ENCODE measurements around the gene BMERB1.
"Not testable (repeated sequence)": the region's sequence is repeated elsewhere in the genome, so short reads cannot be mapped to it uniquely, and the experiment has no call there.

The BMERB1 gene

DNA sequence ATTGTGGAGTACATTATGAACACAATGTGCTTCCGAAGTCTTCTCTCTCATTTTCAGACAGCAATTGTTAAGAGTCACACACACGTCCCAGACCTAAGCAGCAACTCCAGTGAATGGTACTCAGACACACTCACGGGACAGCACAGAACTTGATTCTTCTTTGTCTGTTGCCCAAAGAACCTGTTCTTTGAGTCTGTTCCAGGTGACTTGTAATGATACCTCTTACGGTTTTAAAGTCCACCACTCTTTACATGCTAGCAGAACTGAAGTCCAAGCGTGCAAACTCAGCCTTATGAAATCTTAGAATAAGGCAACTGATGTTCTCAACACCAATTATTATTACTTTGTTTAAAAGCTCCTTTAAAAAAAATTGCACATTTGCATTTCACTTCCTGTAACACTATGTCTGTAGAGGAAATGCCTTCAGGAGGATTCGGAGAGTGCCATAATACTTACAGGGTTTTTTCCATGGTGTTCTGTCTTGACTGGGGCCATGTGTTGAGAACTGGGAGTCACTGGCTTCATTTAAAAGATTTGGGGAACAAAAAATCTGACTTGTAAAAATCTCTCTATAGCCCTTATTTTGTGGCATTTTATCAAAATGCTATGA is 160.4 kb downstream of the BMERB1 start:
- no peak for DNase-seq (ENCODE audit: low read depth)

DNA sequence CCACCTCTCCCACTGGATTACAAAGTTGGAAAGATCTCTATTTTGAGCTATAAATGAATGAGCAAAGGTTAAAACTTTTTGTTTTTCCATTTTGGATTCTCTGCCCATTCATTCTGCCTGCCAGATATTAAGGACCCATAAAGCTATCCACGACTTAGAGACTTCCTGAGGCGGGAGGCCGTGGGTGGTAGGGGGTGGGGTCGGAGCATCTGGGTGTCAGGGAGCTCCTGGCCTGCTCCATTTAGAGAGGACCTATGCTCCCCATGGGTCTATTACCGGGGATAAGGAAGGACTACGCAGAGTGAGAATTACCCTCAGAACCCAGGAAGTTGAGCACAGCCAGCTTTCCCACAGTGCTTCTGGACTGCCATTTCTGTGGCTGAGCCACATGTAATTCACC is 162.7 kb downstream of the BMERB1 start:
- no peak for DNase-seq (ENCODE audit: low read depth)

DNA sequence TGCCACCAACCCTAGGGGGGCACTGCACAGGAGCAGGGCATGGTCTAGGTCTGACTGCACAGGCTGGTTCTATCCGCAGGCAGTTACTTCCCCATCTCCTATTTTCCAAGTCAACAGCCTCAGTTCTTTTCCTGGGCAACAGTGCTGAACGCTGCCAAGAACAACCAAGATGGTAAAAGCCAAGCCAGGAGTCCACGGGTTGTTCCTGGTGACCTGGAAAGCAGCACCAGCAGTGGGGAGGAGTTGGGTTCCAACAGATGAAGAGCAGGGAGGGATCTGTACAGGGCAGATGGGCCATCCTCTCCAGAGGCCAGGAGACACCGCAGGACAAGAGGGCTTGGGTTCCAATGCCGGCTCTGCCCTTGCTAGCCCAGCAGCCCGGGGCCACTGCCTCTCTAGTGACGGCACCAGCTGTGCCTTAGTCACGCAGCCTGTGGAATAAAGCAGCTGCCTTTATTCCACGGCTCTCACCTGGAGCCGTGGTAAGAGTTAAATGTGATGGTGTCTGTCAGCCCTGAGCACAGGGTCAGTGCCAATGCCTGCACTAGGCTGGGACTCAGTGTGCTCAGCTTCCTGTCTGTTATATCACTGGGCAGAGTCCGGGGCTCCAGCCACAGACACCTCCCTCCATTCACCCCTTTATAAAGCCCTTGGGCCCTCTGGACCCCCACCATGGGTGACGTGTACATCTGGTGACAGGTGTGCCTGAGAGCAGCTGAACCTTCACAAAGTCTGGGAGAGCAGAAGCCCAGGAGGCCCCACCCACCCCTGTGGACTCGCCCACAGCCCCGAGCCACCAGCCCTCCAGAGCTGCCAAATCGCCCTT is 163.6 kb downstream of the BMERB1 start:
- no peak for DNase-seq (ENCODE audit: low read depth)

DNA sequence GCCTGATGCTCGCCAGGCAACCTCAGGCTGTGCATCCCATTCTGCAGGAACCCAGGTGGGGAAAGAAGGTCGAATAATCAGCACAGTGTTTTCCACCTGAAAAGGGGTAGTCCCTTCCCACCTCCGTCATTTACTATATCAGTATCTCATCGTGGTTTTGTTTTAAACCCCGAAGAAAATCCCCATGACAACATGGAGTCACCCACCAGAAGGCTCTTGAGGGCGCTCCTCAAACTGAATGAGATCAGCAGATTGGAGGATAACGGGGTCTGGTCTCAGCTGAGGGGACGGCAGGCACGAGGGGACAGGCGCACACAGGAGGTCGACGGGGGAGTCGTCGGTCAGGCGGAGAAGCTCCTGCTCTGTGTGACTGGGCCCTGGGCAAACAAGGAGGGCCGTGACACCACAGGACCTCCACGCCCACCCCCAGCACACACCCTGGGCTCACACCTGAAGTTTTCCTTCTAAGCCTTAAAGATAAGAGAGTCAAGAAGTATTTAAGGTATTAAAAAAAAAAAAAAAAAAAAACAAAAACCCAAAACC is 164.3 kb downstream of the BMERB1 start:
- no peak for DNase-seq (ENCODE audit: low read depth)

DNA sequence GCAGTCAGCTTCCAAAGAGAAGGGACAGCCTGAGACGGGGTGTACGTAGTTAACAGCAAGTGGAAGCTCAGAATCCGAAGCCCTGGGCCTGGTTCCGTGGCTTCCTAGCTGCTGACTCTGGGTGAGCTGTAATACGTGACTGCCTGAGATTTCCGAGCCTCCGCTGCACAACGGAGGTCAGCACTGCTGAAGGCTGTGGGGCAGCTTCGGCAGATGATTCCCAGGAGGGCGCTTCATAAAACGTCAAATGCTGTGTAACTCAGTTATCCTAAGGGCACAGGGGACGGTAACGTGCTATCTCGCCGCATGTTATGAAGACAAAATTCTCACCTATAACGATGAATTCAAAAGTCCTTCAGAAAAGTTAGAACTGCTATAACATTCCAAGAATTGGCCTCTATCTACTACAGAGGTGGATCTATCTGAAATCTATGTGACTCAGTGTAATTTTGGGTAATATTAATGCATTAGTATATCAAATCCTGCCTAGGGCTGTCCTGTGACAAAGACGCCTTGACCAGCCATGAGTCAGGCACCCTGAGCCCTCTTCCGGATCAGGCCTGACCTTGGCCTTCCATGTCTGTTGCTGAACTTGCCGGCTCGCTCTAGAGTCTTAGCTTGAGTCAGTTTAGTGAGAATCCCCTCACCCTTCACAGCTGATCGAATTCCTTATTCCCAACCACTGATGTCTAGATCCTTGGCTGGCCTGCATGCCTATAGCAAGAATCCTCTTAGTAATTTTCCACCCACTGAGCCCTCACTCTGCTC is 165.1 kb downstream of the BMERB1 start:
- DNase-seq (ENCODE audit: low read depth), result no peak

DNA sequence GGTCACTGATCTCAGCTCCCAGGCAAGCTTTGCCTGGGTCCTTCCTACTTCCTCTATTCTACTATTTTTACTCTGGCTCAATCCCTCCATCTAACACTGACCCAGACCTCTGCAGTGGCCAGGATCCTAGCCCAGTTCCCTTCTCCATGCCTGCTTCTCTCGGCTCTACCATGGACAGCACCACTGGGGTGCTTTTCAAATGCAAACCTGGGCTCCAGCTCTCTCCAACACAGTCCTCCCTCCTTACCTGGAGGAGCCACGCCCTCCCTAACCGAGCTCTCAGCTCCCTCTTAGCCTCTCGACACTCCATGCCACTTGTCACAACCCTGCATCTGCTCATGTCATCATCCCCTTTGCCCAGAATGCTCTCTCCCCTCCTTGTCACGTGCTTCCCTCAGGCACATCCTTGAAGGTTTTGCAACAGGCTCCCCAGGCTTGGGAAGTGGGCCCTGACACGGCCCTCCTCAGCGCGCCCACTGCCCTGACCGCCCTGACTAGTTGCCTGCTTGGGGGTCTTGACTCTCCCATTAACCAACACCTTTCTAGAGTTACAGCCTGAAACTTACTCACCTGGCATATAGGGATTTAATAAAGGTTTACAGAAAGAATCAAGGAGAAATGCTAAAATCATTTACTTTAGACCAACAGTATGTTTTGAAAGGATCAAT is 167.0 kb downstream of the BMERB1 start:
- DNase-seq (ENCODE audit: low read depth), result no peak

DNA sequence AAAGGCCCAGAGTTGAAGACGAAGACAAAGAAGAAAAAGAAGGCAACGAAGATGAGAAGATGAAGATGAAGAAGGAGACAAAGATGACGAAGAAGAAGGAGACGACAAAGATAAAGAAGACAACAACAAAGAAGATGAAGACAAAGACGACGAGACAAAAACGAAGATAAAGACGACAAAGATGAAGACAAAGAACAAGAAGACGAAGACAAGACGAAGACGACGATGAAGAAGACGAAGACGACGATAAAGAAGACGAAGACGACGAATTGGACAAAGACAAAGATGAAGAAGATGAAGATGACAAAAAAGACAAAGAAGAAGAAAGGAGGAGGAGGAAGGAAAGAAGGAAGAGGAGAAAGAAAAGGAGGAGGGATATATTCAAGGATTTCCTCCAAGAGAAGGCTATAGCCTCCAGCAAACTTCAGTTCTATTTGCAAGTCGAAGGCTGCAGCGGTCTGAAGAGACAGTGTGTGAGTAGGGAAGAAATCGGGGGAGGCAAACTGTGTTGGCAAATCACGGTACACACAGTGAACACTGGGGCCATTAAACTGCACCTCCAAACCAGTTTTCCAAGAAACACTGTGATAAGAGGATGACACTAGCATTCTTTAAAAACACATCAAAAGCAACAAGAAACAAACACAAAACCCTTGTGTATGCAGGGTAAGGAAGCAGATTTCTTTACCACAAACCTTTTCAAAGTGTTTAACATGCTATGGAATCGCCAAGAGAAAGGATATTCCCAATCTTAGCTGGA is 168.1 kb downstream of the BMERB1 start:
- no peak for DNase-seq (ENCODE audit: low read depth)

DNA sequence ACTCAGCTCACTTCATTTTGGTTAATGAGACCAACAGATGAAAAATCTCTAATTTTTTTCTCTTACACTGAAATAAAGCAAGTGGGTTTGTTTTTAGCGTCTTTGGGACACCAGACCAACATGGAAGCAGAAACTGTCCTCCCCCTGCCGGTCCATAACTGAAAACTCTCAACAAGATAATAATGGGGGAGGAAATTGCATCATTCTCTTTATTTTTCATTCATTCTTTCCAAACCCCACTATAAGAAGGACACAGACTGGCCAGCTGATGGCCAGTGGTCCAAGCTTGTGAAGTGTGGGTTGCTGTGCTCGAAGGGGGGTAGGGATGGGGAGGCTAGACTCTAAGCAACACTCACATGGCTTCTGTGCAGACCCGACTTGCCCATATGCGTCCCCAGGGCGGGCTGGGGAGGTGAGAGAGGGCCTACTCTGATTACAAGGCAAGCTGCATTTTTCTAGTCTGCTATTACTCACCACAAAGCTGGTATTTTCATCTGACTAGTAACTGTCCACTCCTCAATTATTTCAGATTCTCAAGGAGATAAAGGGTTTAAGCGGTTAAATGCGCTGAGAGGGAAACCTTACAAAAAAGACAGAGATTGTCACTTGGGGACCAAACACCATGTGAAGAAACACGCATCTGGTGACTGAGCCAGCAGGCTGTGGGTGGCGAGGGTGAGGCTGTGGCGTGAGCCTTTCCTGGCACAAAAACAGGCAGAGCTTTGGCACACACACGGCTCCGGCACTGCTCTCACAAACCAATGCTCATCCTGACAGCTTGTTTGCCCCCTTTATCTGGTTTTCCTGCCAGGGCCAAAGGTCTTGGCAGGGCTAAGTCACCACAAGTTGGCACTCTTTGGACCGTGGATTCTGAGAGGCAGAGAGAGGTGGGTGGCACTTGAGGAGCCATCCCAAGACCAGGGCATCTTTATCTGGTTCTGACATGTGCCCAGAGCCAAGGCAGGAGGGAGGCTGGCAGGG is 170.4 kb downstream of the BMERB1 start:
- DNase-seq (ENCODE audit: low read depth), result no peak

DNA sequence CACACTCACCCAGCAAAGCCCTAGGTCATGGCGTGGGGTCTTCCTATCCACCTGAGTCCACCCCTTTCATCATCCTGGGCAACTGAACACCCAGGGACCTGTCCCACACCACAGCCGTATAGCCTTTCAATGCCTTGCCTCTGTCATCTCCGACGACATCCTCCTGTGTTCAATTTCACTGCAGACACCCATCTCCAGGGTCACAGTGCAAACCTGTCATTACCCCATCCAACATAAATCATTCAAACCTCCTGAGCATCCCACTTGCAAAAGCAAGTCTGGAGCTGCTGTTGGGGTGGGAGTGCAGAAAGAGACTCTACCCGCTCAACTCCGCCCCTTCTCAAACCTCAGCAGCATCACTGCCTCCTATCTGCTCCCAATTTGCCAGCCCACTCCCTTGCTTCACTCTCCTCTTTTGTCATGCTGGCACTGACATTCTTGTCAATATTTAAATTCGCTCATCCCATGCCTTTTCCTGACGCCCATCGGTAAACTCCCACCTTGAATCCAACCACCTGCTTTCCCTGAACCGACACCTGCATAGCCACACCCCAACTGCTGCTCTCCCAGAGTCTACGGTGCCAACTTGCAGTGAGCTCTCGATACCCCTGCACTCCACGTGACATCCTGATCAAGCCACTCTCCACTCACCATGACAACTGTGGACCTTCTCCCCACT is 171.6 kb downstream of the BMERB1 start:
- no peak for DNase-seq (ENCODE audit: low read depth)

DNA sequence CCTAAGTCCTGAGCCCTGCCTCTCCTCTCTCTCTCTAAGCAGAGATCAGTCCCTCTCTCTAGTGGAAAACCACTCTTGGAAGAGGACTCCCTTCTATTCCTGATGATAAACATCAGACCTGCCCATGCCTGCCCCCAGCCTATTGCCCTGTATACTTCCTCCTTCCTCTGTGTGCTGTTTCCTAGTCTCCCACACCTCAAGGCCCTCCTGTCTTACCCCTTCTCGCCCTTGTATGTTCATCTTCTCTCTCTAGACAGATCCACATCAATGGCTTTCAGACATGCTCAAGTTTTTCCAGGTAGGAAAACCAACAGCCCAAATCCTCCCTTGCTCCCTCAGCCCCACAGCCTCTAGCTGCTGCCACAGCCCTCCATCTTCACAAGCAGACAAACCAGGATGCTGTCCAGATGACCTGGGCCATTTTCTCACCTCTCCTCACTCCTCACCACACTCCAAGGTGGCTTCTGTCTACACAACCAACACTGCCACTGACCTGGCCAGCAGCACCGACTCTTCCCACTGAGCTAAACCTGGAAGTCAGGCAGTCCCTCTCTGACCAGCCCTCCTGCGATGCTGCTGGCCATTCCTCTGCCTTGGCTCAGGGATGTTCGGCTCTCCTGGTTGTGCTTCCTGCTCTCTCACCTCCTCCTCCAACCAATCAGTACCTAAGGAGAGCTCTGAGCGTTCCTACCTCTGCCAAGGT is 172.3 kb downstream of the BMERB1 start:
- no peak for DNase-seq (ENCODE audit: low read depth)

DNA sequence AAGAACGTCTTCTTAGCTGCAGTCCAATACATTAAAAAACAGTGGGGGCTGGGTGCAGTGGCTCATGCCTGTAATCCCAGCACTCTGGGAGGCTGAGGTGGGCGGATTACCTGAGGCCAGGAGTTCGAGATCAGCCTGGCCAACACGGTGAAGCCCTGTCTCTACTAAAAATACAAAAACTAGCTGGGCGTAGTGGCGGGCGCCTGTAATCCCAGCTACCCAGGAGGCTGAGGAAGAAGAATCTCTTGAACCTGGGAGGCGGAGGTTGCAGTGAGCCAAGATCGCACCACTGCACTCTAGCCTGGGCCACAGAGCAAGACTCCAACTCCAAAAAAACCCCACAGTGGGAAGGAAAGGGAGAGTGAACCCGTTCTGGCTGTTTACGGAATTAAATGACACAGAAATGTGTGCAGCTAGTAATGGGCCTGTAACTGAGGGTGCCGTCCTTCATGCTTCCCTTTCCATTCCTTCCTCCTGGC is 172.9 kb downstream of the BMERB1 start:
- not testable (repeated sequence) for DNase-seq (ENCODE audit: low read depth)

DNA sequence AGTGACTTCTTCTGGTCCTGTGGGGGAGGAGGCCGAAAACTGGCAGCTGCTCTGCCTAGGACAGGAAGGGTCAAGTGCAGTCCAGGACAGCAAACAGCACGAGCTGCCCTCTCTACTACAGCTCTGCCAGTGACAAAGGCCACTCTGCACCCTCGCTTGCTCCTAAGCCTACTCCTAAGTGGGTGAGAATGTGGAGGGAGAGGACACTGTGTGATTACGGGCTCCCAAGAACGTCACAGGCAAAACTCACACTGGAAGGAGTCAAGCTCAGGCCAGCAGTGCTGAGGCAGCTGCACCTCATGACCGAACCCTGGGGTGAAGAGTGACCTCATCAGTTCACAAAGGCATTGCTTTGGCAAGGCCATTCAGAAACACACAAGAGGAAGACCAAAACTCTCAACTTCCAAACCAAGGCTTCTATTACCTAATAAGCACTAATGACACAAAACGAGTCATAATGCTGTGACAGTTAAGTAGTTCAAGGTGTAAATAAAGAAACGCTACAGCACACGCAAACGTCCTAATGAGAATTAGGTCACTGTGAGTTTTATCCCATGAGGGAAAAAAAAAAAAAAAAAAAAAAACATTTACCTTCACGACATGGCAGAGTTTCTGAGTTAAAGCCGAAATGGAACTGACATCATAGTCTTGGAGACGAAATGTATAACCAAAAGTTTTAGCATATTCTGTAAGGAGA is 173.5 kb downstream of the BMERB1 start:
- DNase-seq (ENCODE audit: low read depth), result no peak

DNA sequence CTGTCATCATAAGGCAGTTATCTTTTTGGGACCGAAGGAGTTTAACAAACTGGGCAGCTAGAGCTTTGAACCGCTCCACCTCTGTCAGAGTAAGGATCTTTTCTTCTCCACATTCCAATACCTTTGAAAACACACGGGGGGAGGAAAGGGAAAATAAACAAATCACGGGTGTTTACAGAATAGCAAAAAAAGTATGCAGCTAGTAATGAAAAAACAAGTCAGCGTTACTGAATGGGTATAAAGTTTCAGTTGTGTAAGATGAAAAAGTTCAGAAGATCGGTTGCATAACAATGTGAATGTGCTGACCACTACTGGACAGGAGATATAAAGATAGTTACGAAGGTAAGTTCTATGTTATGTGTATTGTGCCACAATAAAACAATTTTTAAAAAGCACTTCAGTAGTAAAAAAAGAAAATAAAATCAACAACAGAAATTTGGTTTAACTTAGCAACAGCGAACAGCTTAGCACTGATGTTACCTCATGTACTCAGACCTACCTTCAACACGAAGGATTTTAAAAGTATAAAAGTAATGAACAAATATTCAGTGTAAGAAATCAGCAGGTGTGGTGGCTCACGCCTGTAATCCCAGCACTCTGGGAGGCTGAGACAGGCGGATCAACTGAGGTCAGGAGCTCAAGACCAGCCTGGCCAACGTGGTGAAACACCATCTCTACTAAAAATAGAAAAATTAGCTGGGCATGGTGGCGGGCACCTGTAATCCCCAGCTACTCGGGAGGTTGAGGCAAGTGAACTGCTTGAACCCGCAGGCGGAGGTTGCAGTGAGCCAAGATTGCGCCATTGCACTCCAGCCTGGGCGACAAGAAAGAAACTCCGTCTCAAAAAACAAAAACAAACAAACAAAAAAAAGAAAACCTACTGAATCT is 174.3 kb downstream of the BMERB1 start:
- DNase-seq (ENCODE audit: low read depth), result no peak

DNA sequence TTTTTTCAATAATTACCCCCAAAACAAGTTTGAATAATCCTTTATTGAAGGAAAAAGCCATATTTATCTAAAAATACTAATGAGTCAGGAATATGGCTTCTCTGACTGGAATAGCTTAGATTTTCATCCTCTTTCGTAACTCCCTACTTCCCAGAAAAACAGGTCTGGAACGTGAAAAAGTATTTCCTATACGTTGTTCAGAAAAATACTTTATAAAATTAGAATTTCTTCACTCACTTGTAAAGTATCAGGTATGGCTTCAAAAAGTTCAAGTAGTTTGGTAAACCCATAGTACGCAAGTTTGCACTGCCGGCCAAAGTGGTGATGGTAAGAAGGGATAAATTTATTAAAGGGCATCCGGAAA is 174.9 kb downstream of the BMERB1 start:
- DNase-seq (ENCODE audit: low read depth), result no peak

DNA sequence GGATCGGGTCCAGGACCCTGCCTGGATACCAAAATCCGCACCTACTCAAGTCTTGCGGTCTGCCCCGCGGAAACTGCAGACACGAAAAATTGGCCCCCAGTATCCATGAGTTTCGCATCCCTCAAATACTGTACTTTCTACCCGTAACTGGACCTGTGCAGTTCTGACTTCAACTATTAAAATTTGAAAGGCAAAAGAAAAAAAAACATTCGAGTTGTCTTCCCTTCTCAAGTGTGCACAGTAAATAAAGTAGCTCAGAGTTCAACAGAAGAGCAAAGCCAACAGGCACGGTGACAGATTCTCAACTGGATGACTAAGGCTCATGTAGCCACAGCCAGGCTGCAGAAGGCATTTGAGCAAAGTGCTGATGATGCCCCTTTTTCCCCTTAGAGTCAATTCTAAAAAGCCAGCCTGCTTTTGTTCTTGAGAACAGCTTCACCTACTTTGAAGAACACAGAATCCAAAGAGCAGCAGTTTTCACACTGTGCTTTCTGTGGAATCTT is 176.0 kb downstream of the BMERB1 start:
- no peak for DNase-seq (ENCODE audit: low read depth)

DNA sequence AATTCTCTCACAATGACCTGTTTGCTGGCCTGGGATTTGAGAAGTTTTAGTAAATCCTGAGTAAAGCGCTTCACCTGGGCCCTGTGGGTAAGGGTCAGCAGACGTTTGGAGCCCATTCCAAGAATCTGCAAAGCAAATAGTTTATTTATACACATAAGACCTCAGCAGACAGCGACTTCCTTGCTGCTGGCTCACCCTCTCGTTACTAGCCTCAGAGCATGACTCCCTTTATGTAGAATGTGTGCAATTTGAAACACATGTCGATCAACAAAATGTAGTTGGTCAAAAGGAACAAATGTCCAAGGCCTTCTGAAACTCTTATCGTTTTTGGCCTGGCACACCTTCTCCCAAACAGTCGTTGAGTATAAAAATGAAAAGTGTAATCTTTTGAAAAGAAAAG is 177.2 kb downstream of the BMERB1 start:
- DNase-seq (ENCODE audit: low read depth), result no peak

DNA sequence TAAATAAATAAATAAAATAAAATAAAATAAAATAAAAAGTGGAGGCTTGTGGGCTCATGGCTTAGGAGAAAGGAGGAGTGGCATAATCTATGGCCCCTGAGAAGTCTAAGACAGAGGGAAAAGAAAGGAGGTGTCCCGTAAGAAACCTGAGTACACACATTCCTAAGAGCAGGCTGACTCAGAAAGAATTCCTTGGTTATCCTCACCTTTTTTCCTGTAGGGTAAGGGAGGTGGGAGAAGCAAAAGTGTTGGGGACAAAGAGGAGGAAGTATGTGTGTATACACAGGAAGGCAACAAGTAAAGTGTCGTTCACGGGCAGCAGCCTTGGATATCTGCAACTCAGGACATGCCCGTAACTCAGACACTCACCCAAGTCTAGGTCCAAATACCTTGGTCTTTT is 179.3 kb downstream of the BMERB1 start:
- DNase-seq (ENCODE audit: low read depth), result no peak

Data from activated T-helper 1 cell treated with Interleukin-2 at 50 U/mL for 16 hours (primary cell).